ENCODE results near the gene HUS1.
"Not testable (repeated sequence)": the region's sequence is repeated elsewhere in the genome, so short reads cannot be mapped to it uniquely, and the experiment has no call there.

HUS1 gene

GRCh38 chr7:47923081-47923875 is 56.1 kb downstream of the HUS1 start:
- DNase-seq, result not testable (repeated sequence)

DNA sequence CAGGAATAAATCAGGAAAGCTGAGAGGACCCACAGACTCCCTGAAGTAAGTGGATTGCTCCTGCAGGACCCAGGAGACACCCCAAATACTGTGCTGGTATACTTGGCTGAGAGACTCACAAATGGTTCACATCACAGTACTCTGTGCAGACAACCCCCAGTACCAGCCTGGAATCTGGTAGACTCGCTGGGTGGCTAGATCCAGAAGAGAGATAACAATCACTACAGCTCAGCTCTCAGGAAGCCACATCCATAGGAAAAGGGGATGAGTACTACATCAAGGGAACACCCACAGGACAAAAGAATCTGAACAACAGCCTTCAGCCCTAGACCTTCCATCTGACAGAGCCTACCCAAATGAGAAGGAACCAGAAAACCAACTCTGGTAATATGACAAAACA is 62.9 kb downstream of the HUS1 start:
- peak; percentile 75 for DNase-seq

DNA sequence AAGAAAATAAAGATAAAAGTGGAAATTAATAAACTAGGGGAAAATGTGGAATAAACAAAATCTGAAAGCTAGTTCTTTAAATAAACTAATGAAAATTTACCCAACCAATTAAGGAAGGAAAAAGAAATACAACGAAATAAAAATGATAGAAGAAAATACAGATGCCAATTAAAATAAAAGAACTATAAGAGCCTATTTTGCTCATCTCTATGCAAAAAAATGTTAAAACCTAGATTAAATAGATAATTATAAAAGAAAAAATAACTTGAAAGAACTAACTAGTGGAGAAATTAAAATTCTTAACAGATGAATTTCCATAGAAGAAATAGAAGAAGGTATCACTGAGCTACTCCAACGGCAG is 63.8 kb downstream of the HUS1 start:
- DNase-seq, result no peak

- peak; percentile 86 for DNase-seq
Measured at GRCh38 chr7:47914717-47915615, 64.4 kb downstream of the HUS1 start.

Measured in fibroblast of skin of back (primary cell).